Stomach (tissue), 4 donors: ENCODE measurements around the gene S1PR2.

Source experiments
- POLR2A ChIP-seq, 4 donors: fragments of 450-650 bp; IDR thresholded peaks; one replicate each; pipeline ENCODE4 v1.6.1; 2016; ENCODE audit warnings: antibody characterized with exemption in 4 of 4, control low read depth in 2 of 4, mild to moderate bottlenecking in 1 of 4, moderate library complexity in 1 of 4
- TF ChIP-seq, protein P1 (sequence below), 7 experiments: fragments of 450-650 bp in 4 of 7; fragments of 200-600 bp in 3 of 7; sonication (generic) in 3 of 7; IDR thresholded peaks; one replicate each; pipeline ENCODE4 v1.5.1; 2016 to 2019; ENCODE audit warnings: antibody characterized with exemption in 7 of 7, control low read depth in 2 of 7, mild to moderate bottlenecking in 1 of 7

DNA sequence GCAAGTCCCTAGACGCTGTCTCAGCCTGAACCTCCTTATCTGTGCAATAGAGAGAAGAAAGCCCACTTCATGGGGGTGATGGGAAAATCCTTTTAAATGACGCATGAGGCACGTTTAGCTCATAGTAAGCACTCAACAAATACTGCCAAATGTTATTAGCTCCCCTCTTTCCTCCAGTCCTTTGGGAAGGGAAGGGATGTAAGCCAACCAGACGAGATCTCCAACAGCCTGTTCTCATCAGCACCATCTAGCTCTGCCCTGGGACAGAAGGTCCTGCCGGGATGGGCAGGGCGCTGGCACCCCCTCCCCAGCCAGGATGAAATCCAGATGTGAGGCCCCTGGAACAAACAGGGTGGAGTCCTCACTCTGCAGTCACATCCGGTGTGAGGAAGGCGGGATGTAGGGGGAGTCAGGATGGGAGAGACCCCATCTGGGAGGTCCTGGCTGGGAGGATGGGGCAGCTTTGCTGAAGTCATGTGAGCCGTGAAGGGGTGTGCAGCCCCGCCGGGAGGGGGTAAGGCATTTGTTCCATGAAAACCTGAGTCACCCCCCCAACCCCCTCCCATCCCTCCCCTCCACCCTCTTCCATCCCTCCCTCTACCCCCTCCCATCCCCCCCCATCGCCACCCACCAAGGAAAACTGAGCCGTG is 4.6 kb downstream of the S1PR2 start:
- TF ChIP-seq, protein P1, sequence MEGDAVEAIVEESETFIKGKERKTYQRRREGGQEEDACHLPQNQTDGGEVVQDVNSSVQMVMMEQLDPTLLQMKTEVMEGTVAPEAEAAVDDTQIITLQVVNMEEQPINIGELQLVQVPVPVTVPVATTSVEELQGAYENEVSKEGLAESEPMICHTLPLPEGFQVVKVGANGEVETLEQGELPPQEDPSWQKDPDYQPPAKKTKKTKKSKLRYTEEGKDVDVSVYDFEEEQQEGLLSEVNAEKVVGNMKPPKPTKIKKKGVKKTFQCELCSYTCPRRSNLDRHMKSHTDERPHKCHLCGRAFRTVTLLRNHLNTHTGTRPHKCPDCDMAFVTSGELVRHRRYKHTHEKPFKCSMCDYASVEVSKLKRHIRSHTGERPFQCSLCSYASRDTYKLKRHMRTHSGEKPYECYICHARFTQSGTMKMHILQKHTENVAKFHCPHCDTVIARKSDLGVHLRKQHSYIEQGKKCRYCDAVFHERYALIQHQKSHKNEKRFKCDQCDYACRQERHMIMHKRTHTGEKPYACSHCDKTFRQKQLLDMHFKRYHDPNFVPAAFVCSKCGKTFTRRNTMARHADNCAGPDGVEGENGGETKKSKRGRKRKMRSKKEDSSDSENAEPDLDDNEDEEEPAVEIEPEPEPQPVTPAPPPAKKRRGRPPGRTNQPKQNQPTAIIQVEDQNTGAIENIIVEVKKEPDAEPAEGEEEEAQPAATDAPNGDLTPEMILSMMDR (IDR thresholded peaks at IDR 0.05) = no peak
- TF ChIP-seq POLR2A (IDR thresholded peaks at IDR 0.05) = no peak
